Measurements from ENCODE around the gene RNF135.
"Not testable (repeated sequence)": the region's sequence is repeated elsewhere in the genome, so short reads cannot be mapped to it uniquely, and the experiment has no call there.

The RNF135 gene

GRCh38 chr17:31002047-31002446 is 31.2 kb downstream of the RNF135 start:
- no peak for DNase-seq (ENCODE audit: low spot score)

DNA sequence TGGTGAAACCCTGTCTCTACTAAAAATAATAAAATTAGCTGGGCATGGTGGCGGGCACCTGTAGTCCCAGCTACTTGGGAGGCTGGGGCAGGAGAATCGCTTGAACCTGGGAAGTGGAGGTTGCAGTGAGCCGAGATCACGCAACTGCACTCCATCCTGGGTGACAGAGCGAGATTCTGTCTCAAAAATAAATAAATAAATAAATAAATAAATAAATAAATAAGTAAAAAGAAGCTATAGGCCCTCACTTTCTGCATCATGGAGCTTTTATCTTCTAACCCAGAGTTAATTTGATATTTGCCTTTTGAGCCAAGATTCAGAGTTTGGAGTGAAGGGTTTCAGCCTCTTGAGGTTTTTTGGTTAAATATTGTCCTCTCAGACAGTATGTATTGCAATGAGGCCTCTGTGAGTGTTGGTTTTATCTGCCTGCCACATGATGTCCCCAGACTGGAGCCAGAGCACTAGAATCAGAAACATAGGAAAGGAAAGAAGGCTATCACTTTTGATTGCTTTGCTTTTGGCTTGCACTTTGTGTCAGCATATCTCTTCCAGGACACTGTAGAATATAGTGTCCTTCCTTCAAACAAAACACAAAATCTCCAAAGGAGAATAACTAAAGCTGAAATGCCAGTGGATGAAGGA is 32.5 kb downstream of the RNF135 start:
- DNase-seq (ENCODE audit: low spot score) = no peak

DNA sequence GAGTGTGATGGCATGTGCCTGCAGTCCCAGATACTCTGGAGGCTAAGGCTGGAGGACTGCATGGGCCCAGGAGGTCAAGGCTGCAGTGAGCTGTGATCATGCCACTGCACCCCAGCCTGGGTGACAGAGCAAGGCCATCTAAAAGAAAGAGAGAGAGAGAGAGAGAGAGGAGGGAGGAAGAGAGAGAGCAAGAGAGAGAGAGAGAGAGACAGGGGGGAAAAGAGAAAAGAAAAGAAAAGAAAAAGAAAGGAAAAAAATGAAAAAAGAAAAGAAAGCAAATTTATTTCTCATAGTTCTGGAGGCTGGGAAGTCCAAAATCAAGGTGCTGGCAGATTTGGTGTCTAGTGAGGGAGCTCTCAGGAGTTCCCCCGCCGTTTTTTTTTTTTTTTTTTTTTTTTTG is 33.3 kb downstream of the RNF135 start:
- DNase-seq (ENCODE audit: low spot score) = no peak

- DNase-seq (ENCODE audit: low spot score) = no peak
These were observed 37.0 kb downstream of the RNF135 start for GRCh38 chr17:31007695-31008373.

- DNase-seq (ENCODE audit: low spot score) = no peak
These were observed 37.7 kb downstream of the RNF135 start for GRCh38 chr17:31008374-31009041.

GRCh38 chr17:31009042-31009702 is 38.3 kb downstream of the RNF135 start:
- DNase-seq (ENCODE audit: low spot score) = not testable (repeated sequence)

GRCh38 chr17:31010014-31010413 is 39.2 kb downstream of the RNF135 start:
- DNase-seq (ENCODE audit: low spot score) = not testable (repeated sequence)

- no peak for DNase-seq (ENCODE audit: low spot score)
These were observed 43.0 kb downstream of the RNF135 start for GRCh38 chr17:31013844-31014243.

- no peak for DNase-seq (ENCODE audit: low spot score)
These were observed 44.8 kb downstream of the RNF135 start for GRCh38 chr17:31015639-31016038.

DNA sequence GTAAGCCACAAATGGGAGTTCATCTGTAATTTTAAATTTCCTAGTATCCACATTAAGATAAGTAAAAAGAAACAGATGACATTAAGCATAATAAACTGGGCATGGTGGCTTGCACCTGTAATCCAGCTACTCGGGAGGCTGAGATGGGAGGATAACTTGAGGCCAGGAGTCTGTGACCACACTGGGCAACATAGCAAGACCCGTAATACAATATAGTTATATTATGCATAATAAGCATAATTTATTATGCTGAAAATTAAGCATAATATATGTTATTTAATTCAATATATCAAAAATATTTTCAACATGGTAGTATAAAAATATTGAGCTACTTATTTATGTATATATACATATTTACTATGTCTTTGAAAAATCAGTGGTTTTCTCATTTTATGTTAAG is 48.2 kb downstream of the RNF135 start:
- no peak for DNase-seq (ENCODE audit: low spot score)

- DNase-seq (ENCODE audit: low spot score) = not testable (repeated sequence)
These were observed 52.3 kb downstream of the RNF135 start for GRCh38 chr17:31023171-31023570.

DNA sequence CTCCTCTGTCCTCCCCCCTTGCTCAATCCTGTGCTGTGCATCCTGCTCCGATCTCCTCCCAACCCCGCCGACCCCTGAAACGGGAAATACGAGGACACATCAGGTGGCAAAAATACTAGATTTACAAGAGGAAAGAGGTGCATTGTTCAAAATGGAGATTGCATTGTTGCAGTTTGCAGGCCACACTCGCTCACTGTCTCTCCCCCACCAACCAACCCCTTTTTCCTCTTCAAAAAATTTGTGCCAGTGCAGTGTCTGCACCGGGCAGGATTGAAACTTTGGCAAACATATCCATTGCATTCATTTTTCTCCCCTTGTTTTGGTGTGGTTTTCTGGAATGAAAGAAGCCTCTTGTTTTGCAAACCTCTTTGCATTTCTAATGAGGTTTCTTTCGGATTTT is 61.0 kb downstream of the RNF135 start:
- DNase-seq (ENCODE audit: low spot score) = no peak

GRCh38 chr17:31035611-31036010 is 64.8 kb downstream of the RNF135 start:
- DNase-seq (ENCODE audit: low spot score) = not testable (repeated sequence)

GRCh38 chr17:31040837-31041236 is 70.0 kb downstream of the RNF135 start:
- not testable (repeated sequence) for DNase-seq (ENCODE audit: low spot score)

DNA sequence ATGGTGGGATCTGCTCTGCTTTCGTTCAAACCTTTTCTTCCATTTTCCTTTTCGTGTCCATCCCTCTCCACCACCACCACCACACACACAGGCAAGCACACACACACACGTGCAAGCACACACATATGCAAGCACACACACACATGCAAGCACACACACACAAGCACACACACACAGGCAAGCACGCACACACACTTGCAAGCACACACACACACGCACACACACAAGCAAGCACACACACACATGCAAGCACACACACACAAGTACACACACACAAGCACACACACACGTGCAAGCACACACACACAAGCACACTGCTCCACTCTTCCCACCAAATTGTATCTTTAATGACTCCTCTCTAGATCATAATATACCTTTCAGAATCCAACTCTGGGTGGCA is 71.5 kb downstream of the RNF135 start:
- not testable (repeated sequence) for DNase-seq (ENCODE audit: low spot score)

DNA sequence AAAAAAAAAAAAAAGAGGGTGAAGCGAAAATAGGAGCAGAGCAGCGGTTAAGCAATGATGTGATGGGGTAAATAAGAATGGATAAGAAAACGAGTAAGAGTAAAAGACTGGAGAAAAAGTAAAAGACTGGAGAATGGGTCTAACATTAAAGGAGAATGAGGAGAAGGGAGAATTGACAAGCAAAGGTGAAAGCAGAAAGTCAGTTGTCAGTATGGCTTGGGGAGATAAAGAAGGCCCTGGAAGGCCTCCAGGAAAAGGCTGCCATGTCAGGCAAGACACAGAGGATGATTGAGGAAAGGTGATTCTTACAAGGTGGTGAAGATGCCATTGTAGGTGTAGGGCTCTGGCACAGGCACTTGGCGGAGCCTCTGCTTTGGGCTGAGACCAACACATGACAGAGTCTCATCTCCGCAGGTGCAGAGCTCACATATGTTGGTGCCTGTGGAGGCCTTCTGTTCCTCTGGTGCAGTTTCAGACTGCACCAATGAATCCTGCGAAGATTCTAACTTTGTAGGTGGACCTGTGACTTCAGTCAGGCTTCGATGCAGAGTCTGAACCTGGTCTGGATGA is 76.1 kb downstream of the RNF135 start:
- not testable (repeated sequence) for DNase-seq (ENCODE audit: low spot score)

- DNase-seq (ENCODE audit: low spot score) = no peak
These were observed 77.3 kb downstream of the RNF135 start for GRCh38 chr17:31048142-31048541.

DNA sequence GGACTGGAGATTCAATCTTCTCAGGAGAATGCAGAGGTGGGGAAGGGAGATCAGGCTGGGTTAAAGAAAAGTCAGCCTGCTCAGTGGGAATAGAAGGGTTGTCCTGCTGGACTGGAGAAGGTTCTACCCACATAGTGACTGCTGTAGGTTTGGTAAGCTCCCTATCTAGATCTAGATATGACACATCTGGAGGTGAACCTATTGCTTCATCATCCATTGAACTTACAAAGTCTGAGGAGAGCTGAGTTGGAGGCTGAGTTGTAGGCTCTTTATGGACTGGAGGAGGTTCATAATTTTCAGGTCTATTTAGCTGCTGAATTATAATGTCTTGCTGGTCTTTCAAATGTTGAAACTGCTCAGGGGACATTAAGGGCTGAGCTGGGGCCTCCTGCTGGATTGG is 77.9 kb downstream of the RNF135 start:
- no peak for DNase-seq (ENCODE audit: low spot score)
